Right lobe of liver (tissue), 6 donors: Measurements from ENCODE around the gene GRID2IP. TPM values are rescaled to one million over a fixed set of nuclear protein-coding genes. Genes with fewer than 3 reads are reported as not detected.

Experiments used
- ATAC-seq, 4 donors: fragments of 200-7000 bp; cut with Tn5 transposase; one replicate each; pipeline ENCODE4 v1.9.1; 2020; ENCODE audit warnings: mild to moderate bottlenecking in 4 of 4, moderate library complexity in 4 of 4
- DNase-seq, 3 donors: peaks; one replicate each; pipeline ENCODE4 v3.0.0-alpha.2; 2020
- H3K27ac ChIP-seq, 3 donors: fragments of 200-600 bp; one replicate each; pipeline ENCODE4 v1.8.0; 2022
- H3K27me3 ChIP-seq, 2 donors: fragments of 200-600 bp; one replicate each; pipeline ENCODE4 v1.8.0; 2022
- H3K36me3 ChIP-seq, 4 donors: fragments of 200-600 bp; sonication (generic) in 1 of 4; one replicate each; pipeline versions ENCODE4 v1.5.1 to v1.8.0; 2017 to 2022; ENCODE audit warnings: control low read depth in 1 of 4
- H3K4me1 ChIP-seq, 4 donors: fragments of 200-600 bp; sonication (generic) in 1 of 4; one replicate each; pipeline versions ENCODE4 v1.5.1 to v1.8.0; 2017 to 2022; ENCODE audit warnings: control low read depth in 1 of 4
- H3K4me3 ChIP-seq, 3 donors: fragments of 200-600 bp; one replicate each; pipeline ENCODE4 v1.8.0; 2022
- H3K9me3 ChIP-seq, 4 donors: fragments of 200-600 bp; sonication (generic) in 1 of 4; one replicate each; pipeline versions ENCODE4 v1.5.1 to v1.8.0; 2017 to 2022; ENCODE audit warnings: control low read depth in 1 of 4
- POLR2A ChIP-seq: fragments of 450-650 bp; IDR thresholded peaks from one replicate; pipeline ENCODE4 v1.6.1; 2017; ENCODE audit warnings: antibody characterized with exemption, mild to moderate bottlenecking
- WGBS: methylation state at CpG from one replicate; pipeline ENCODE4 v1.1.6; 2018; ENCODE audit warnings: low coverage, low lambda C conversion rate; ENCODE audit not compliant: insufficient coverage; ENCODE audit errors: missing lambda C conversion rate; 5-methylcytosine and 5-hydroxymethylcytosine counted together
- intact Hi-C, 2 donors: fragments of 100-400 bp; cut with DNase I; formaldehyde crosslinking; loops; one replicate each; pipeline versions ENCODE4 v1.11.2 to v1.14.1; 2022
- total RNA-seq, 6 experiments: library from RNA; depleted of rRNA in 2 of 6; stranded (reverse); fragments of >200 nt in 2 of 6; fragmentation: NEBNext Ultra II Directional in 3 of 6; extraction: Animal tissue kit (Norgen Biotek cat#: 25700) in 3 of 6; gene quantifications; one replicate each; pipeline versions ENCODE4 v1.1.0 to v1.2.4, GENCODE V29; 2016 to 2023
- TF ChIP-seq, protein P1 (sequence below), 4 donors: fragments of 200-600 bp in 3 of 4; fragments of 450-650 bp in 1 of 4; IDR thresholded peaks; one replicate each; pipeline versions ENCODE4 v1.5.1 to v1.8.0; 2016 to 2022; ENCODE audit warnings: antibody characterized with exemption in 4 of 4, mild to moderate bottlenecking in 2 of 4
- donor health status: DM: no; HTN: yes; CAD: no.
- donor health status: DM: no; HTN: no; CAD: no.
- donor health status: DM: no; HTN: no; CAD: no.
- donor health status: DM: no; HTN: yes; CAD: no.
- donor health status: DM: no; HTN: yes; CAD: no.

GRID2IP gene
- total RNA-seq, 6 experiments from 2014 or later: 0.05 to 0.07 TPM; not detected in 4

DNA sequence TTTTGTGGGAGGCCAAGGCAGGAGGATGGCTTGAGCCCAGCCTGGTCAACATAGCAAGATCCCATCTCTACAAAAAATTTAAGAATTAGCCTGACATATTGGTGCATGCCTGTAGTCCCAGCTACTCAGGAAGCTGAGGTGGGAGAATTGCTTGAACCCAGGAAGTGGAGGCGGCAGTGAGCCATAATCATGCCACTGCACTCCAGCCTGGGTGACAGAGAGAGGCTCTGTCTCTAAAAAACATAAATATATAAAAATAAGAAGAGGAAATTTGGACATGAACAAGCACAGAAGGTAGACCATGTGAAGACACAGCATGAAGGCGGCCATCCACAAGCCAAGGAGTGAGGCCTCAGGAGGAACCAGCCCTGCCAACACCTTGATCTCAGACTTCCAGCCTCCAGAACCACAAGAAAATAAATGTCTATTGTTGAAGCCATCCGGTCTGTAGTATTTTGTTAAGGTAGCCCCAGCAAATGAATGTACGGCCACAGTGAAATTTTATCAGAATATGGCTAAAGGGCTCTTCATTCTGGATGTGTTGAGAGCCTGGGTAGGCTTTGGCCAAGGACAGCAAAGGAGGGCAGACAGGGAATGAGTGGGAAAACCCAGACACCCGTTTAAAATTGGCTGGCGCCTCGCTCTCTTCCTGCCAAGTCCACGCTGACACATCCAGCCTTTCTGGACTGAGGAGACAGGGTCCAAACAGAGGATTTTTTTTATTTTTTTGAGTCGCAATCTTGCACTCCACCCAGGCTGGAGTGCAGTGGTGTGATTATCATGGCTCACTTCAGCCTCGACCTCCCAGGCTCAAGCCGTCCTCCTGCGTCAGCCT is 12.9 kb upstream of the GRID2IP start:
- 76% methylated on average over 12 of the region's 12 CpGs for WGBS
- no peaks in the 10 kb centered on the region for H3K36me3 ChIP-seq
- H3K4me1 ChIP-seq: no peaks in the 10 kb centered on the region
- no peak for ATAC-seq
- H3K9me3 ChIP-seq: no peaks in the 10 kb centered on the region
- TF ChIP-seq, protein P1, sequence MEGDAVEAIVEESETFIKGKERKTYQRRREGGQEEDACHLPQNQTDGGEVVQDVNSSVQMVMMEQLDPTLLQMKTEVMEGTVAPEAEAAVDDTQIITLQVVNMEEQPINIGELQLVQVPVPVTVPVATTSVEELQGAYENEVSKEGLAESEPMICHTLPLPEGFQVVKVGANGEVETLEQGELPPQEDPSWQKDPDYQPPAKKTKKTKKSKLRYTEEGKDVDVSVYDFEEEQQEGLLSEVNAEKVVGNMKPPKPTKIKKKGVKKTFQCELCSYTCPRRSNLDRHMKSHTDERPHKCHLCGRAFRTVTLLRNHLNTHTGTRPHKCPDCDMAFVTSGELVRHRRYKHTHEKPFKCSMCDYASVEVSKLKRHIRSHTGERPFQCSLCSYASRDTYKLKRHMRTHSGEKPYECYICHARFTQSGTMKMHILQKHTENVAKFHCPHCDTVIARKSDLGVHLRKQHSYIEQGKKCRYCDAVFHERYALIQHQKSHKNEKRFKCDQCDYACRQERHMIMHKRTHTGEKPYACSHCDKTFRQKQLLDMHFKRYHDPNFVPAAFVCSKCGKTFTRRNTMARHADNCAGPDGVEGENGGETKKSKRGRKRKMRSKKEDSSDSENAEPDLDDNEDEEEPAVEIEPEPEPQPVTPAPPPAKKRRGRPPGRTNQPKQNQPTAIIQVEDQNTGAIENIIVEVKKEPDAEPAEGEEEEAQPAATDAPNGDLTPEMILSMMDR (IDR thresholded peaks at IDR 0.05): no peak
- TF ChIP-seq POLR2A: no peak
- no peaks in the 10 kb centered on the region for H3K27me3 ChIP-seq
- no peak overlapping the region for H3K27ac ChIP-seq
- no peak overlapping the region for H3K4me3 ChIP-seq
- no peak for DNase-seq
- intact Hi-C loops: no loop called here

DNA sequence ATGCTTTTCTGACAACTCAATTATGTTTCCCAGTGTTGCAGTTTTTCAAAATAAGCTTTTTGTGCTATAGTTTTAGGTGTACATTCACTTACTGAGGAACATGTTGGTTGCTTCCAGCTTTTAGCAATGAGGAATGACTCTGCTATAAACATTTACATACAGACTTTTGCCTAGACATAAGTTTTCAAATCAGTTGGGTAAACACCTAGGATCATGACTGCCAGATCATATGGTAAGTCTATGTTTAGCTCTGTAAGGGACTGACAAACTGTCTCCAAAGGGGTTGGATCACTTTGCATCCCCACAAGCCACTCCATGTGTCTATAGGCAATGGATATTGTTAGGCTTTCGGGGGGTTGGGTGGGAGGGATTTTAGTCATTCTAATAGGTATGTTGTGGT is 10.8 kb upstream of the GRID2IP start:
- DNase-seq: no peak
- no peaks in the 10 kb centered on the region for H3K36me3 ChIP-seq
- no peak overlapping the region for H3K4me3 ChIP-seq
- no peak for ATAC-seq
- intact Hi-C loops: no loop called here
- no peaks in the 10 kb centered on the region for H3K4me1 ChIP-seq
- H3K27ac ChIP-seq: no peak overlapping the region
- 11% methylated on average over 1 of the region's 1 CpG for WGBS
- no peak for TF ChIP-seq POLR2A
- TF ChIP-seq, protein P1 (IDR thresholded peaks at IDR 0.05): no peak
- no peaks in the 10 kb centered on the region for H3K9me3 ChIP-seq
- no peaks in the 10 kb centered on the region for H3K27me3 ChIP-seq

DNA sequence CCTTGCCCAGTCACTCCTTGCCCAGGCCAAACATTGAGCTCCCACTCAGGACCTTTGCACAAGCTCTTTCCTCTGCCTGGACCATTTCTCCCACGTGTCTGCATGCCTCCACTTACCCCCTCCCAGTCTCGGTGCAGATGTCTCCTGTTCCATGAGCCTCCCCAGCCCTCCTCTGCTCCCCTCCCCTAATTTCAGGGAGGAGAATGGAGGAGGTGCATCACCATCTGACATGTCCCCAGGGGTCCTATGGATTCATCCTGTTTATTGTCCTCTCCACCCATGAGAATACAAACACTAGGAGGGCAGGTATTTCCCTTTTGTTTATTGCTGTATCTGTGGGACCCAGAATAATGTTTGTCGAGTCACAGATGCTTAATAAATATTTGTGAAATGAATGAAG is 8.6 kb upstream of the GRID2IP start:
- no peak for ATAC-seq
- Histone ChIP-seq H3K27me3 (no peaks in the 10 kb centered on the region), H3K9me3 (no peaks in the 10 kb centered on the region), H3K4me1 (no peaks in the 10 kb centered on the region), H3K36me3 (no peaks in the 10 kb centered on the region), H3K27ac (no peak overlapping the region), H3K4me3 (no peak overlapping the region)
- WGBS: 23% methylated on average over 3 of the region's 3 CpGs
- no peak for DNase-seq
- TF ChIP-seq POLR2A: no peak
- TF ChIP-seq, protein P1 (IDR thresholded peaks at IDR 0.05): no peak
- intact Hi-C loops: no loop called here

DNA sequence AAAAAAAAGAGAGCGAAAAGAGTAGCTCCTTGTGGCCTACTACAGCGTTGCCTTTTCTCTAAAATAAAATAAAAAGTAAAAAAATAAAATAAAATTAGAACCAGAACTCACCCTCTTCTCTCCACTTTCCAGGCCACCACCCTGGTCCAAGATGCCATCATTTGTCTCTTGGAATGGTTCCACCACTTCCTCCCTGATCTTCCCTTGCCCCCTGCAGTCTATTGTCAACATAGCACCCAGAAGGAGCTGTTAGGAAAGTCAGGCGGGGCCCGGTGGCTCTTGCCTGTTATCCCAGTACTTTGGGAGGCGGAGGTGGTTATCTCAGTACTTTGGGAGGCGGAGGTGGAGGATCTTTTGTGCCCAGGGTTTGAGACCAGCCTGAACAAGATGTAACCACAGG is 7.6 kb upstream of the GRID2IP start:
- 42% methylated on average over 6 of the region's 6 CpGs for WGBS
- no peak for DNase-seq
- H3K9me3 ChIP-seq: no peaks in the 10 kb centered on the region
- H3K27me3 ChIP-seq: no peaks in the 10 kb centered on the region
- intact Hi-C loops: no loop called here
- H3K27ac ChIP-seq: no peak overlapping the region
- H3K4me3 ChIP-seq: no peak overlapping the region
- no peak for TF ChIP-seq POLR2A
- TF ChIP-seq, protein P1 (IDR thresholded peaks at IDR 0.05): peak in 3 of 4 donors; percentile 13 to 22 (median 17)
- no peaks in the 10 kb centered on the region for H3K36me3 ChIP-seq
- H3K4me1 ChIP-seq: no peaks in the 10 kb centered on the region
- peak; percentile 21 to 53 (median 30) for ATAC-seq
